Spleen (tissue), 7 donors: ENCODE data around the gene BPIFB1.

Source experiments
- POLR2A ChIP-seq, 3 donors: fragments of 450-650 bp; IDR thresholded peaks; one replicate each; pipeline ENCODE4 v1.5.1; 2017; ENCODE audit warnings: antibody characterized with exemption in 3 of 3, mild to moderate bottlenecking in 1 of 3
- TF ChIP-seq, protein P1 (sequence below), 11 experiments: fragments of 200-600 bp in 7 of 11; fragments of 450-650 bp in 4 of 11; sonication (generic) in 4 of 11; IDR thresholded peaks in 8 of 11; conservative IDR thresholded peaks in 3 of 11; 1 replicate in 7 of 11; 2 replicates in 4 of 11; pipeline versions ENCODE4 v1.4.0 to v1.8.0; 2016 to 2021; ENCODE audit warnings: antibody characterized with exemption in 11 of 11, inconsistent platforms in 4 of 11, mild to moderate bottlenecking in 1 of 11
- donor health status: DM: no; HTN: no; CAD: no; lungs with moderate emphysema.
- donor health status: DM: no; HTN: no; CAD: no.
- donor health status: DM: no; HTN: no; CAD: no.

DNA sequence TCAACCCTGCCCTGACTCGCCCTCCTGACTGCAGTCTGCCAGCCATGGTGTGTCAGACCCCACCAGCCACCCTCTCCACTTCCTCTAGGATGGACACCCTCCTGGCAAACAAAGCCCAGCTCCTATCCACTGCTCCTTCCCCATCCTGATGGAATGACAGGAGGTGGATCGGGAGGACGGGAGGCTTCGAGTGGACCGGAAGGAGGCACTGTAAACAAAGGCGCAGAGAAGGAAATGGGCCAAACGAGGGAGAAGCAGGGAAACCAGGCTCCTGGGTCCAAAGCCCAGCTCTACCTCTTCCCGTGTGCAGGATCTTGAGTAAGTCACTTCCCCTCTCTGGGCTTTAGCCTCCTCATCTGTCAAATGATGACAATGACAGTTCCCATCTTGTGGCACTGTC is 40.2 kb downstream of the BPIFB1 start:
- TF ChIP-seq, protein P1, sequence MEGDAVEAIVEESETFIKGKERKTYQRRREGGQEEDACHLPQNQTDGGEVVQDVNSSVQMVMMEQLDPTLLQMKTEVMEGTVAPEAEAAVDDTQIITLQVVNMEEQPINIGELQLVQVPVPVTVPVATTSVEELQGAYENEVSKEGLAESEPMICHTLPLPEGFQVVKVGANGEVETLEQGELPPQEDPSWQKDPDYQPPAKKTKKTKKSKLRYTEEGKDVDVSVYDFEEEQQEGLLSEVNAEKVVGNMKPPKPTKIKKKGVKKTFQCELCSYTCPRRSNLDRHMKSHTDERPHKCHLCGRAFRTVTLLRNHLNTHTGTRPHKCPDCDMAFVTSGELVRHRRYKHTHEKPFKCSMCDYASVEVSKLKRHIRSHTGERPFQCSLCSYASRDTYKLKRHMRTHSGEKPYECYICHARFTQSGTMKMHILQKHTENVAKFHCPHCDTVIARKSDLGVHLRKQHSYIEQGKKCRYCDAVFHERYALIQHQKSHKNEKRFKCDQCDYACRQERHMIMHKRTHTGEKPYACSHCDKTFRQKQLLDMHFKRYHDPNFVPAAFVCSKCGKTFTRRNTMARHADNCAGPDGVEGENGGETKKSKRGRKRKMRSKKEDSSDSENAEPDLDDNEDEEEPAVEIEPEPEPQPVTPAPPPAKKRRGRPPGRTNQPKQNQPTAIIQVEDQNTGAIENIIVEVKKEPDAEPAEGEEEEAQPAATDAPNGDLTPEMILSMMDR (IDR thresholded peaks at IDR 0.05 in 8 of 11, conservative IDR thresholded peaks at IDR 0.05 in 3 of 11) = no peak
- TF ChIP-seq POLR2A (IDR thresholded peaks at IDR 0.05) = no peak
